Choroid plexus epithelial cell (primary cell): ENCODE measurements around the gene CAPN3.
"Not testable (repeated sequence)": the region's sequence is repeated elsewhere in the genome, so short reads cannot be mapped to it uniquely, and the experiment has no call there.

Experiments used
- DNase-seq: peaks from one replicate; pipeline ENCODE4 v3.0.0-alpha.2; 2010; ENCODE audit warnings: low read depth
- H3K4me3 ChIP-seq: 2 replicates; pipeline ENCODE4 v1.5.1; 2011; ENCODE audit warnings: low read depth, mild to moderate bottlenecking, control low read depth, low read length, moderate library complexity
- CTCF ChIP-seq: conservative IDR thresholded peaks from 2 replicates; pipeline ENCODE4 v1.5.1; 2011; ENCODE audit warnings: low read depth, mild to moderate bottlenecking, control low read depth, inconsistent platforms, low read length, moderate library complexity

CAPN3 gene

GRCh38 chr15:42329161-42329560 is 30.1 kb upstream of the CAPN3 start:
- no peak for DNase-seq
- no peak overlapping the region for H3K4me3 ChIP-seq
- no peak for TF ChIP-seq CTCF

- no peak for TF ChIP-seq CTCF
- DNase-seq: no peak
- no peak overlapping the region for H3K4me3 ChIP-seq
Measured at GRCh38 chr15:42329992-42330391, 29.3 kb upstream of the CAPN3 start.

GRCh38 chr15:42331235-42331634 is 28.1 kb upstream of the CAPN3 start:
- H3K4me3 ChIP-seq: no peak overlapping the region
- TF ChIP-seq CTCF: no peak
- DNase-seq: no peak

- no peak for TF ChIP-seq CTCF
- DNase-seq: peak; percentile 56
- H3K4me3 ChIP-seq: no peak overlapping the region
Measured at GRCh38 chr15:42332331-42332730, 27.0 kb upstream of the CAPN3 start.

GRCh38 chr15:42335074-42335473 is 24.2 kb upstream of the CAPN3 start:
- H3K4me3 ChIP-seq: no peak overlapping the region
- TF ChIP-seq CTCF: no peak
- DNase-seq: no peak

GRCh38 chr15:42336650-42337049 is 22.7 kb upstream of the CAPN3 start:
- DNase-seq, H3K4me3 ChIP-seq: not testable (repeated sequence)

- not testable (repeated sequence) for DNase-seq, H3K4me3 ChIP-seq
Measured at GRCh38 chr15:42337104-42337503, 22.2 kb upstream of the CAPN3 start.

- no peak for DNase-seq
- TF ChIP-seq CTCF: no peak
- no peak overlapping the region for H3K4me3 ChIP-seq
Measured at GRCh38 chr15:42338500-42338899, 20.8 kb upstream of the CAPN3 start.
